Measurements from ENCODE around the gene ARHGAP10. TPM values are rescaled to one million over a fixed set of nuclear protein-coding genes. Genes with fewer than 3 reads are reported as not detected.

The ARHGAP10 gene
- total RNA-seq, 1 experiment from 2014 or later, result 6.1 TPM

DNA sequence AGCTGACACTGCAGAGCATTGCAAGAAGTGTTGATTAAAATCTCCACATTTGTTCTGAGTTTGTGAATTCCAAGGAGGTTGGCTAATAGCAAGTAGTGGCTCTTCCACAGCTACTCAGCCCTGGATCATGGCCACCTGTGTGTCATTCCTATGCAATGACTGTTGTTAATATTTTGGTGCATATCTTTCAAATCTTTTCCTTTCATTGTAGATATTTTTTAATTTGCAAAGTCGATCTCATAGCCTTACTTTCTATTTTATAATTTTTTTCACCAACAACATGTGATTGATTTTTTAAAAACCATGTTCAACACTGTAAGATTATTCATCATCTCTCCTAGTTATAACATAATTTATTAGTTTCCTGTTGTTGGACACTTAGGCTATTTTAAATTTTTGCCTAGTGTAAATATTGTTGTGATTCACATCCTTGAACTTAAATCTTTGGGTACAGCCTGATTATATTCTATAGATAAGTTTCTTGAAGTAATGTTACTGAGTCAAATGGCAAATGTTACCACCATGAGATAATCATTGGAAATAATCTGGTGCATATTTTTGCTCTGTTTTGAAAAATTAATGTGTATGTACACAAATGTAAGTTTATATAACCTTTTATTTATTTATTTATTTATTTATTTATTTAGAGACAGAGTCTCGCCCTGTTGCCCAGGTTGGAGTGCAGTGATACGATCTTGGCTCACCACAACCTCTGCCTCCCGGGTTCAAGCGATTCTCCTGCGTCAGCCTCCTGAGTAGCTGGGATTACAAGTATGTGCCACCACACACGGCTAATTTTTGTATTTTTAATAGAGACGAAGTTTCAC lies 17.1 kb upstream of the ARHGAP10 start:
- BruUV-seq (replicated peaks), result no TSS peak

DNA sequence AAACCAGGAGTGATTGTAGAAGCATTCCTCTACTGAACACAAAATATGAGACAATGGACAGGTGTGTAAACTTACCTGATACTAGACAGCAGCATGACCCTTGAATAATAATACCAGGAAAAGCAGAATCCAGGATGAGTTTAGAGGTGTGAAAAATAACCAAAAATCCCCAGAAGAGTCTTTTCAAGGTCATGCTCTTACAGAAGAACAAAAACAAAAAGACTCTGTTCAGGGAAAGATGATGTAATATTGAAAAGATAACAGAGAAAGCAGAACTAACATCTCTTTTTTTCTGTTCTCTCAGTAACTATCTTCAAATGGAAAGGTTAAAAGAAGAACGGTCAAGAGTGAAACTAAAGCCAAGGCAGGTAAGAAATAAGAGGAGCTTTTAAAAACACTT lies 14.0 kb upstream of the ARHGAP10 start:
- Mint-ChIP-seq H3K4me1 (ENCODE audit: low read depth, unreplicated experiment) (peaks cover 11% of the 10 kb centered on the region), H3K4me3 (ENCODE audit: low read depth, unreplicated experiment) (no peak overlapping the region), H3K27me3 (ENCODE audit: unreplicated experiment) (no peaks in the 10 kb centered on the region), H3K9me3 (ENCODE audit: low read depth, unreplicated experiment) (no peaks in the 10 kb centered on the region), H3K27ac (ENCODE audit: unreplicated experiment) (no peak overlapping the region), H3K36me3 (ENCODE audit: insufficient read depth, unreplicated experiment) (no peaks in the 10 kb centered on the region)
- CTCF ChIA-PET, result interaction anchor here (0.7 kb wide), 1 partner anchor 468 kb away, joined by 4 read pairs; no protein-coding TSS in a partner anchor
- BruUV-seq (replicated peaks), result no TSS peak
- no peak for DNase-seq
- TF ChIP-seq, protein P1, sequence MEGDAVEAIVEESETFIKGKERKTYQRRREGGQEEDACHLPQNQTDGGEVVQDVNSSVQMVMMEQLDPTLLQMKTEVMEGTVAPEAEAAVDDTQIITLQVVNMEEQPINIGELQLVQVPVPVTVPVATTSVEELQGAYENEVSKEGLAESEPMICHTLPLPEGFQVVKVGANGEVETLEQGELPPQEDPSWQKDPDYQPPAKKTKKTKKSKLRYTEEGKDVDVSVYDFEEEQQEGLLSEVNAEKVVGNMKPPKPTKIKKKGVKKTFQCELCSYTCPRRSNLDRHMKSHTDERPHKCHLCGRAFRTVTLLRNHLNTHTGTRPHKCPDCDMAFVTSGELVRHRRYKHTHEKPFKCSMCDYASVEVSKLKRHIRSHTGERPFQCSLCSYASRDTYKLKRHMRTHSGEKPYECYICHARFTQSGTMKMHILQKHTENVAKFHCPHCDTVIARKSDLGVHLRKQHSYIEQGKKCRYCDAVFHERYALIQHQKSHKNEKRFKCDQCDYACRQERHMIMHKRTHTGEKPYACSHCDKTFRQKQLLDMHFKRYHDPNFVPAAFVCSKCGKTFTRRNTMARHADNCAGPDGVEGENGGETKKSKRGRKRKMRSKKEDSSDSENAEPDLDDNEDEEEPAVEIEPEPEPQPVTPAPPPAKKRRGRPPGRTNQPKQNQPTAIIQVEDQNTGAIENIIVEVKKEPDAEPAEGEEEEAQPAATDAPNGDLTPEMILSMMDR (IDR thresholded peaks at IDR 0.05; ENCODE audit: unreplicated experiment), result no peak
- intact Hi-C loops (cut with micrococcal nuclease; ENCODE audit: unreplicated experiment), result no loop called here

More for the DNA sequence above, 17.1 kb upstream of the ARHGAP10 start:
- TF ChIP-seq, protein P1 (IDR thresholded peaks at IDR 0.05; ENCODE audit: unreplicated experiment), result no peak
- peaks cover 11% of the 10 kb centered on the region for H3K4me1 Mint-ChIP-seq (ENCODE audit: low read depth, unreplicated experiment)
- H3K9me3 Mint-ChIP-seq (ENCODE audit: low read depth, unreplicated experiment), result no peaks in the 10 kb centered on the region
- DNase-seq, result no peak
- intact Hi-C loops (cut with micrococcal nuclease; ENCODE audit: unreplicated experiment), result no loop called here
- H3K4me3 Mint-ChIP-seq (ENCODE audit: low read depth, unreplicated experiment), result no peak overlapping the region
- H3K36me3 Mint-ChIP-seq (ENCODE audit: insufficient read depth, unreplicated experiment), result no peaks in the 10 kb centered on the region
- CTCF ChIA-PET, result no interaction called here
- no peak overlapping the region for H3K27ac Mint-ChIP-seq (ENCODE audit: unreplicated experiment)
- H3K27me3 Mint-ChIP-seq (ENCODE audit: unreplicated experiment), result no peaks in the 10 kb centered on the region

DNA sequence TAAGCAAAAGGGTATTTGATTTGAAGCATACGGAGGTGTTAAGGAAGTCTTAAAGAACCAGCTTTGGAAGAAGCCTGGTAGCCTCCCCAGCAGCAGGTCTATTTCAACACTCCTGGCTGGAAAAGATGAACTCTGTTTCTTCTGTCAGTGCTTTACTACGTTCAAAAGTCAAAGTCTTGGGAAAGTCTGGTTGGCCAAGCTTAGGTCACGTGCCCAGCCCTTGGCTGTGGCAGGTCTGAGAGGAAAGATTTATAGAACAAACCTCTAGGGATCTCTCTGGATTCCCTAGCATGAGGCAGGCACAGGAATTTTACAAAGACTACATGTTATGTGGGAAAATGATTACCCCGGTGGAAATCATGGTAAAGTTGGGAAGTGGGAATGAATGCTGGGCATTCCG lies 8.6 kb upstream of the ARHGAP10 start:
- CTCF ChIA-PET, result no interaction called here
- Mint-ChIP-seq H3K4me3 (ENCODE audit: low read depth, unreplicated experiment) (no peak overlapping the region), H3K36me3 (ENCODE audit: insufficient read depth, unreplicated experiment) (no peaks in the 10 kb centered on the region), H3K9me3 (ENCODE audit: low read depth, unreplicated experiment) (no peaks in the 10 kb centered on the region), H3K4me1 (ENCODE audit: low read depth, unreplicated experiment) (no peaks in the 10 kb centered on the region), H3K27ac (ENCODE audit: unreplicated experiment) (no peak overlapping the region), H3K27me3 (ENCODE audit: unreplicated experiment) (no peaks in the 10 kb centered on the region)
- BruUV-seq (replicated peaks), result no TSS peak
- intact Hi-C loops (cut with micrococcal nuclease; ENCODE audit: unreplicated experiment), result no loop called here
- DNase-seq, result no peak
- TF ChIP-seq, protein P1 (IDR thresholded peaks at IDR 0.05; ENCODE audit: unreplicated experiment), result no peak

DNA sequence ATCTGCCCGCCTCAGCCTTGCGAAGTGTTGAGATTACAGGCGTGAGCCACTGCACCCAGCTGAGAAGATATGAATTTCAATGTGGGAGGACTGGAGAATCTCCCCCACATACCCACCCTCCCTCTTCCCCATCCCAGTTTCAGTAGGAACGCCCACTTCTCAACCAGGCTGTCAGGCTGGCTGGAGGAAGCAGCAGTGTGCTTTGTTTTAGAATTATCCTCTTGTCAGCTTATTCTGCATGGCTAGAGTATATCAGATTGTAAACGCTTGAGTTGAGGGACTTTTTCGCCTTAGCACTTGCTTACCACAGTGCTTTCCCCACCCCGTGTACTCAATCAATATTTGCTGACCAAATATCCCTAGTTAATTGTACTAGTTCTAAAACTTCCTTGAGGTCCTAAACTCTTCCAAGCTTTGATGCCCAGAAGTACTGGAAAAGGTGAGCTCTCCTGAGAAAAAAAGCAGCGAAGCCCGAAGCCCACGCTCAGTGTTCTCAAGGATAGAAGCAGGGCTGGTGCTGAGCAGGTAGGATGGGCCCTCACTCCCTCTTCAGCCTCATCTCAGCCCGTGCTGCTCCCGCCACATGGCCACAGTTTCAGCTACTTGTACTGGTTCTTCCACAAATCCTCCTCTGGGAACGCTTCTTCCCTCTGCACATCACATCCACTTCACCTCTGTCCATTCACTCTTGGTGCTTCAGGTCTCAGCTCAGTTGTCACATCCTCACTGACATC lies 7.3 kb upstream of the ARHGAP10 start:
- Mint-ChIP-seq H3K27me3 (ENCODE audit: unreplicated experiment) (no peaks in the 10 kb centered on the region), H3K27ac (ENCODE audit: unreplicated experiment) (no peak overlapping the region), H3K9me3 (ENCODE audit: low read depth, unreplicated experiment) (no peaks in the 10 kb centered on the region), H3K4me3 (ENCODE audit: low read depth, unreplicated experiment) (no peak overlapping the region), H3K36me3 (ENCODE audit: insufficient read depth, unreplicated experiment) (no peaks in the 10 kb centered on the region), H3K4me1 (ENCODE audit: low read depth, unreplicated experiment) (no peaks in the 10 kb centered on the region)
- intact Hi-C loops (cut with micrococcal nuclease; ENCODE audit: unreplicated experiment), result no loop called here
- TF ChIP-seq, protein P1 (IDR thresholded peaks at IDR 0.05; ENCODE audit: unreplicated experiment), result no peak
- no peak for DNase-seq
- CTCF ChIA-PET, result no interaction called here
- BruUV-seq (replicated peaks), result no TSS peak

Data from Calu3 (cell line).